ENCODE results near the gene AXIN1. TPM values are rescaled to one million over a fixed set of nuclear protein-coding genes. Genes with fewer than 3 reads are reported as not detected.

The AXIN1 gene
- total RNA-seq, 1 experiment from 2014 or later, result 50.3 TPM

- H3K36me3 Mint-ChIP-seq, result peaks cover 6% of the 10 kb centered on the region; the same call in 1 of the 2 replicates
- CTCF ChIA-PET, result interaction anchor here (1.1 kb wide), 1 partner anchor 89 kb away, joined by 5 read pairs; no protein-coding TSS in a partner anchor
- H3K4me3 Mint-ChIP-seq, result no peak overlapping the region
These were observed 88.6 kb downstream of the AXIN1 start for GRCh38 chr16:263944-264343.

More at GRCh38 chr16:263944-264343, 88.6 kb downstream of the AXIN1 start:
- DNase-seq (ENCODE audit: low spot score) (no peak), ATAC-seq (no peak)
- H3K27ac Mint-ChIP-seq, result no peak overlapping the region
- POLR2A ChIA-PET, result no interaction called here
- no peaks in the 10 kb centered on the region for H3K27me3 Mint-ChIP-seq (ENCODE audit: low read depth)
- H3K9me3 Mint-ChIP-seq, result no peaks in the 10 kb centered on the region
- H3K4me1 Mint-ChIP-seq, result no peaks in the 10 kb centered on the region
- TF ChIP-seq MYBL2 (CRISPR knock-in tag; IDR thresholded peaks at IDR 0.05) (no peak), OVOL2 (CRISPR knock-in tag; IDR thresholded peaks at IDR 0.05; ENCODE audit: borderline replicate concordance) (no peak), ARID4B (CRISPR knock-in tag; IDR thresholded peaks at IDR 0.05; ENCODE audit: borderline replicate concordance) (no peak), PRRX2 (CRISPR knock-in tag; IDR thresholded peaks at IDR 0.05) (no peak), ATF2 (CRISPR knock-in tag; IDR thresholded peaks at IDR 0.05; ENCODE audit: borderline replicate concordance, low read depth) (no peak), ATF1 (CRISPR knock-in tag; IDR thresholded peaks at IDR 0.05) (no peak), HMGXB4 (CRISPR knock-in tag; IDR thresholded peaks at IDR 0.05) (no peak), ZNF121 (CRISPR knock-in tag; IDR thresholded peaks at IDR 0.05) (no peak), NR1H2 (CRISPR knock-in tag; IDR thresholded peaks at IDR 0.05) (no peak), MXD4 (CRISPR knock-in tag; IDR thresholded peaks at IDR 0.05; ENCODE audit: borderline replicate concordance) (no peak), FOXK1 (CRISPR knock-in tag; IDR thresholded peaks at IDR 0.05) (no peak), CBFB (CRISPR knock-in tag; IDR thresholded peaks at IDR 0.05; ENCODE audit: low read depth) (no peak)
- TF ChIP-seq, protein P1, sequence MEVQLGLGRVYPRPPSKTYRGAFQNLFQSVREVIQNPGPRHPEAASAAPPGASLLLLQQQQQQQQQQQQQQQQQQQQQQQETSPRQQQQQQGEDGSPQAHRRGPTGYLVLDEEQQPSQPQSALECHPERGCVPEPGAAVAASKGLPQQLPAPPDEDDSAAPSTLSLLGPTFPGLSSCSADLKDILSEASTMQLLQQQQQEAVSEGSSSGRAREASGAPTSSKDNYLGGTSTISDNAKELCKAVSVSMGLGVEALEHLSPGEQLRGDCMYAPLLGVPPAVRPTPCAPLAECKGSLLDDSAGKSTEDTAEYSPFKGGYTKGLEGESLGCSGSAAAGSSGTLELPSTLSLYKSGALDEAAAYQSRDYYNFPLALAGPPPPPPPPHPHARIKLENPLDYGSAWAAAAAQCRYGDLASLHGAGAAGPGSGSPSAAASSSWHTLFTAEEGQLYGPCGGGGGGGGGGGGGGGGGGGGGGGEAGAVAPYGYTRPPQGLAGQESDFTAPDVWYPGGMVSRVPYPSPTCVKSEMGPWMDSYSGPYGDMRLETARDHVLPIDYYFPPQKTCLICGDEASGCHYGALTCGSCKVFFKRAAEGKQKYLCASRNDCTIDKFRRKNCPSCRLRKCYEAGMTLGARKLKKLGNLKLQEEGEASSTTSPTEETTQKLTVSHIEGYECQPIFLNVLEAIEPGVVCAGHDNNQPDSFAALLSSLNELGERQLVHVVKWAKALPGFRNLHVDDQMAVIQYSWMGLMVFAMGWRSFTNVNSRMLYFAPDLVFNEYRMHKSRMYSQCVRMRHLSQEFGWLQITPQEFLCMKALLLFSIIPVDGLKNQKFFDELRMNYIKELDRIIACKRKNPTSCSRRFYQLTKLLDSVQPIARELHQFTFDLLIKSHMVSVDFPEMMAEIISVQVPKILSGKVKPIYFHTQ (CRISPR knock-in tag; IDR thresholded peaks at IDR 0.05), result no peak

Data from WTC11 (cell line).